Measurements from ENCODE around the gene CRHR2. TPM values are rescaled to one million over a fixed set of nuclear protein-coding genes. Genes with fewer than 3 reads are reported as not detected.

CRHR2 gene
- total RNA-seq, 1 donor from 2014 or later, result not detected

GRCh38 chr7:30708412-30708811 lies 26.2 kb upstream of the CRHR2 start:
- H3K36me3 ChIP-seq, result no peaks in the 10 kb centered on the region
- no peak overlapping the region for H3K4me3 ChIP-seq
- no peak overlapping the region for H3K27ac ChIP-seq
- H3K4me1 ChIP-seq, result no peaks in the 10 kb centered on the region
- H3K9me3 ChIP-seq, result no peaks in the 10 kb centered on the region
- intact Hi-C loops (cut with DNase I), result no loop called here
- TF ChIP-seq POLR2AphosphoS5 (IDR thresholded peaks at IDR 0.05; ENCODE audit: insufficient read depth in 1 of 2, low read depth in 1 of 2), result no peak
- TF ChIP-seq CTCF (IDR thresholded peaks at IDR 0.05), result no peak
- no peak for TF ChIP-seq POLR2A (IDR thresholded peaks at IDR 0.05)
- no peak for DNase-seq (ENCODE audit: extremely low spot score in 2 of 2)
- H3K27me3 ChIP-seq, result no peaks in the 10 kb centered on the region

- DNase-seq (ENCODE audit: extremely low spot score in 2 of 2), result no peak
- intact Hi-C loops (cut with DNase I), result no loop called here
- Histone ChIP-seq H3K4me3 (no peak overlapping the region), H3K9me3 (no peaks in the 10 kb centered on the region), H3K27me3 (no peaks in the 10 kb centered on the region), H3K27ac (no peak overlapping the region), H3K36me3 (no peaks in the 10 kb centered on the region), H3K4me1 (no peaks in the 10 kb centered on the region)
- TF ChIP-seq POLR2AphosphoS5 (IDR thresholded peaks at IDR 0.05; ENCODE audit: insufficient read depth in 1 of 2, low read depth in 1 of 2) (no peak), POLR2A (IDR thresholded peaks at IDR 0.05) (no peak), CTCF (IDR thresholded peaks at IDR 0.05) (no peak)
Observed at GRCh38 chr7:30707391-30708357, 25.4 kb upstream of the CRHR2 start.

- no peak overlapping the region for H3K4me3 ChIP-seq
- H3K4me1 ChIP-seq, result no peaks in the 10 kb centered on the region
- no peak overlapping the region for H3K27ac ChIP-seq
- no peak for TF ChIP-seq CTCF (IDR thresholded peaks at IDR 0.05)
- TF ChIP-seq POLR2A (IDR thresholded peaks at IDR 0.05), result no peak
- TF ChIP-seq POLR2AphosphoS5 (IDR thresholded peaks at IDR 0.05; ENCODE audit: insufficient read depth in 1 of 2, low read depth in 1 of 2), result no peak
- no peaks in the 10 kb centered on the region for H3K9me3 ChIP-seq
- H3K36me3 ChIP-seq, result no peaks in the 10 kb centered on the region
- DNase-seq (ENCODE audit: extremely low spot score in 2 of 2), result no peak
- intact Hi-C loops (cut with DNase I), result no loop called here
- H3K27me3 ChIP-seq, result no peaks in the 10 kb centered on the region
Observed at GRCh38 chr7:30706908-30707307, 24.7 kb upstream of the CRHR2 start.

- TF ChIP-seq CTCF (IDR thresholded peaks at IDR 0.05) (no peak), POLR2A (IDR thresholded peaks at IDR 0.05) (no peak), POLR2AphosphoS5 (IDR thresholded peaks at IDR 0.05; ENCODE audit: insufficient read depth in 1 of 2, low read depth in 1 of 2) (no peak)
- Histone ChIP-seq H3K27ac (no peak overlapping the region), H3K4me1 (no peaks in the 10 kb centered on the region), H3K4me3 (no peak overlapping the region), H3K27me3 (no peaks in the 10 kb centered on the region), H3K36me3 (no peaks in the 10 kb centered on the region), H3K9me3 (no peaks in the 10 kb centered on the region)
- intact Hi-C loops (cut with DNase I), result no loop called here
- no peak for DNase-seq (ENCODE audit: extremely low spot score in 2 of 2)
Observed at GRCh38 chr7:30706316-30706715, 24.1 kb upstream of the CRHR2 start.

GRCh38 chr7:30705596-30705995 lies 23.3 kb upstream of the CRHR2 start:
- DNase-seq (ENCODE audit: extremely low spot score in 2 of 2), result no peak
- Histone ChIP-seq H3K4me3 (no peak overlapping the region), H3K36me3 (no peaks in the 10 kb centered on the region), H3K27me3 (no peaks in the 10 kb centered on the region), H3K4me1 (no peaks in the 10 kb centered on the region), H3K27ac (no peak overlapping the region), H3K9me3 (no peaks in the 10 kb centered on the region)
- TF ChIP-seq POLR2A (IDR thresholded peaks at IDR 0.05) (no peak), POLR2AphosphoS5 (IDR thresholded peaks at IDR 0.05; ENCODE audit: insufficient read depth in 1 of 2, low read depth in 1 of 2) (no peak), CTCF (IDR thresholded peaks at IDR 0.05) (no peak)
- intact Hi-C loops (cut with DNase I), result no loop called here

All from vagina (tissue), 2 donors.